GM19328 (cell line): Measurements from ENCODE around the gene ZNF22.

Experiments used
- ATAC-seq: cut with Tn5 transposase; IDR thresholded peaks from one replicate; pipeline ENCODE4 v1.9.1; 2021; ENCODE audit warnings: mild to moderate bottlenecking, moderate library complexity; ENCODE audit not compliant: unreplicated experiment

ZNF22 gene

DNA sequence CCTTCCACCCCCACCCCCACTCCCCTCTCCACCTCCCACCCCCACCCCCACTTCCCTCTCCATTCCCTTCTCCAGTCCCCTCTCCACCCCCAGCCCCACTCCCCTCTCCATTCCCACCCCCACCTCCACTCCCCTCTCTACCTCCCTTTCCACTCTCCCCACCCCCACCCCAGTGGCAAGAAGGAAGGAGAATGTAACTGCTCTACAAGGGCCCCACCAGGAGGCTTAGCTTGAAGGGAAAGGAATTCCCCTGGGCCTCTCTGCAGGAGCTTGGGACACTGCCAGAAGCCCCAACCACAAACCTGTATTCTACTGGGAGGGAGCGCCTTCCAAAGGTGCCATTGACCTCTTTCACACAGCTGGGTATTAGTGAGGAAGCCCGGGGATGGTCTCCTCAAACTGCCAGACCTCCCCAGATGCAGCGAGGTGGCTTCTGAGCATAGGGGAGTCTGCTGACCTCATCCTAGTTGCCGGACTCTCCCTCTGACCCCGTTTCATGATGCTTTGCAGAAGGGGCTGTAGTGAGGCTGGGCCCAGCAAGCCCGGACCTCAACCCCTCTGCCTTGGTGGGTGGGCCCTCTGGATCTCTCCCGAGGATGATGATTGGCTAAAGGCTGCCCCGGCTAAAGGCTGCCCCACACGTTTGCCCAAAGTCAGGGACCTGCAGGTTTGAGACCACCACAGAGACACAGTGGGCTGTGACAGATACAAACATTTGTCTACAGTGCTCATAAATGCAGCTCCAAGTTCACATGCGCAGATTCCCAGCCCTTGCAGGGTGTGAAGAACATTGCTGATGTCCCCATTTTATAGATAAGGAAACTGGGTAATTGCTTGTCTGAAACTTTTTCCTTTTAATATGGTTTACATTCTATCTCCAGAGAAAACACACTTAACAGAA lies 25.0 kb upstream of the ZNF22 start:
- ATAC-seq = no peak

DNA sequence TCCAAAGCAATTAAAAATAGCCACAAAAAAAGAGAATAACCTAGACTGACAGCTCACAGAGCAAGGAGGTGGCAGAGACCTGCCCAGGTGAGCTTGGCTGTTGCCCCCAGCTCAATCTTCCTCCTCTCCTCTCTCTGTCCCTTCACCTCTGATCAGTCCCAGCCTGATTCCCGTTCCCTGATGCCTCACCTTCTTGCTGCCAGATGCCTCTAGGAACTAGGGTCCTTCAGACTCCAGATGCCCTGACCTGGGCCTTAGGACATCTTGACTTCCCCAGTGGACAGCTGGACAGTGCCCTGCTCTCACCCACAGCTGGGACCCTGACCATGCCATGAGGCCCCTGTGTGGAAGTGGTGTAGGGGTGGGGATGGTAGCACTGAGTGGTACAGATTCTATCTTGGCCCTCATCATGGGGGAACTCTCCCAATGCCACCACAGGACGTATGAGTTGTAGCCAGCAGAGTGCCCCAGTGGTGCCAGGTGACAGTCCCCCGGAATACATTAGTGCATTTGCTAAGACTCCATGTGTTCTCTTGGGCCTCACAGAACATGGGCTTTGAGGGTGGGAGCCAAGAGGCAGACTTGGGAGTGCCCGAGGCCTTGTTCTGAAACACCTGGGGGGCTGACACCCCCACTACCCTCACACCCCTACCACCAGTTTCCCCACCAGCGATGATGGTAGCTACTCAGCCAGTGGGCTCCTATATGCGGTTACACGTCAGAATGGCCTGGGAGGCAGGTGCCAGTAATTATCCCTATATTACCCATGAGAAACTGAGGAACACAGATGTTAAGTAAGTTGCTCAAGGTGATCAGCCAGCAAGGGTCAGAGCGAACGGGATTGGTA lies 24.1 kb upstream of the ZNF22 start:
- ATAC-seq = no peak

DNA sequence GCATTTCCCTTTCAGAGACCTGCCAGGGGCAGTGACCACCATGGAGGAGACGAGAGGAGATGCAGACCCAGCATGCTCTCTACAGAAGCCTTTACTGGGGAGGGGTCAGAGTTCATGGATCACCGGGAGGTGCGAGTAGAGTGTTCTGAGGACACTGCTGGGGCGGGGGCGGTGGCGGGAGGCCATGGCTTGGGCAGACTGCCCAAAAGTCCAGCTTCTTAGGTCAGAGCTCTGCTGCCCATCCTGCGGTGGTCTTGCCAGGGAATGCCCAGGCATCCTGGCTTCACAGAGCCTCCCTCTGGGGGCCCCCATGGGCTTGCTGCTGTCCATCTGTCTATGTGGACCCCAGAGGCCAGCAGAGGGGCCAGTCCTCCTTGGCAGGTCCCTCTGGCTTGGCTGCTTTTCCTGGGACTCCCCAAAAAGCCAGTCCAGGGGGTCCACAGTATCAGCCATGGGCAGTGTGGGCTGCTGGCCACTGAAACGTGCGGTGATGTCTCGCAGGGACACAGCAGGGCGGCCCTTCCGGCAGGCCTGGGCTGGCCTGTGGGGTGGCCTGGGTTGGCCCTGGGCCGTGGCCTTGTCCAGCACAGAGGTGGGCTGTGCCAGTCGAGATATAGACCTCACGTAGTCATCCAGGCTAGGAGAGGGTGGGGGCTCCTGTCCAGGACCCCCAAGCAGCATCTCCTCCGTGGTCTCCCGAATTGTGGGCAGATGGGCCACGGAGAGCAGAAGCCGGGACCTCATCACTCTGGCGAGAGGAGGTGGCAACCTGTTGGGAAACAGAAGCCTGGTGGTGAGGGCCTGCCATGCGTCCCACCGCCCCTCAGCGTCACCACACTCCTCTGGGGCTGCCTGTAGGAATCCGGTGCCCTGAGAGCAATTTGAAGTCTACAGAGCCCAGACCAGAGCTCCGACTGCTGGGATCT lies 23.2 kb upstream of the ZNF22 start:
- no peak for ATAC-seq

DNA sequence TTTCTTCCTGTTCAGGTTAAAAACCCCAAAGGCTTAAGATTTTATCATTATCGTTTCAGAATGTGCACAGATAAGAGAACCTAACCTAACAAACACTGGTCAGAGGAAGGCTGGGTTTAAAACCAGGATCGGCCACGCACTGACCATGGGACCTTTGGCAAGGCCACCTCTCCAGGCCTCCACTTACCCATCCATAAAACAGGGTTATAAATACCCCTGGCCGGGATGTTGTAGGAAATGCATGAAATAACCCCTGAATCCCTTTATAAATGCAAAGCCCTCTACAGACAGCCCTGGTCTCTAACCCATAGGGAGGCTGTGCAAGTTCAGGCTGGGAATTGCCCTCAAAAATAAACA lies 22.5 kb upstream of the ZNF22 start:
- ATAC-seq = no peak

DNA sequence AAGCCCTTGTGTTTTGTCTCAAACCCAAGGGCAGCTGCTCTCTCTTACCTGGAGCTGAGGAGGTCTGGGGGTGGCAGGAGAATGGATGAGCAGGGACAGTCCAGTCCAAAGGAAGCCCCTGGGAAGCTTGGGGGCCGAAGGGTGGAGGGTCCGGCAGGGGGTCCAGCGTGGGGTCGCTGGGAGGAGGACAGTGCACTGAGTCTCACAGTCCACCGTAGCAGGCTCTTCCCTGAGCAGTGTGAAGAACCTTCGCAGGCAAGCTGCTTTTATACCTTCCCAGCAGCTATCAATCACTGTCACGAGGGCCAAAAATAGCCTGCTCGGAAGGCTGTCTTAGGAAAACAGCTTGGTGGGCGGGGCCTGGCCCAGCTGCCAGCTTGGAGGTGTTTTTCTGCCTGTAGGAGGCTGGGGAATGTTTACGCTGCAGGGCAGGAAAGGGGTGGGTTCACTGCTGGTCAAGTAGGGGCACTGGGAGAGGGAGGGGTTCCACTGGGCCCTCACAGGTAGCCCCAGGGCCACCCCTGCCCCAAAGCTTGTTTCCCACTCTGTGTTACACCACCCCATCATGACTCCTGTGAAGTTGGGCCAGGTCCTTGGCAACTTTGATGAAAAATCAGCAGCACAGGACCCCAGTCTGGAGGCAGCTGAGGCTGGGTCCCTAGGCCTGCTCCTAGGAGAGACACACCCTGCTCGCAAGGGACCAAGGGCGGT lies 22.0 kb upstream of the ZNF22 start, which contains the start of gene DEPP1:
TSS of gene DEPP1 (minus strand) at position 240 of the 711 bp plus-strand sequence. CDS start 779 bp downstream, outside the sequence.
- no peak for ATAC-seq

DNA sequence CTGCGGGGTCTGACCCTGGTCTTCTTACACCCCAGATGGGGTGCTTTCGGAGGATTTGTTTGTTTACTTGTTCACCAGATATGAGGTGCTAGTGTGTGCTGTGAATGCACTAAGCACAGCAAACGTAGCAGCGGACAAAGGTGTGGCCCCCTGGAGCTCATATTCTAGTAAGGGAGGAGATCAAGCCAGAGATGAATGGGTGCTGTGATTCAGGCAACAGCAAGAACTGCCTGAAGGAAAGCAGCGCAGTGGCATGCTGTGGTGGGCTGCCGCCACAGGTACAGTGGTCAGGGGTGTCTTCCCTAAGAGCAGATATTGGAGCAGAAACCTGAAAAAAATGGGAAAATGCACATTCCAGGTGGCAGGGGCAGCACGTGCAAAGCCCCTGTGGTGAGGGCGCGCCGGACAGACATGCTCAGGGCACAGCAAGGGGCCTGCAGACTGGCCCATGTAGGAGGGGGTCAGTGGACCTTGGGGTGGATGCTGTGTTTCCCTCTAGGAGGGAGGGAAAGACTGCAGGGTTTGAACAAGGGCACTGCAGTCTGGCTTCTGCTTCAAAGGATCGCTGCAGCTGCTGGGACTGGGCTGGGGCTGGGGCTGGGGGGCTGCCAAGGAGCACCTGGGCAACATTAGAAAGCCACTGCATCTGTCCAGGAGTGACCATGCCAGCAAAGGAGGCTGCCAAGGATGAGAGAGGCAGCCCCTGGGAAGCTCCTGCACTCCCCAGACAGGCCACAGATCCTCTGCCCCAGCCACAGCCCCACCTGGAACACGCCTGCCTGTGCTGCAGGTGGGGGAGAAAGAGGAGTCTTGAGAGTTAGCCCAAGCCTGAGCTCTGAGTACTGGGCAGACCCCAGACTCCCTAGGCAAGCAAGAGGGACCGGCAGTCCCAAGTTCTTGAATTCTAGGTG lies 21.2 kb upstream of the ZNF22 start:
- ATAC-seq = no peak

DNA sequence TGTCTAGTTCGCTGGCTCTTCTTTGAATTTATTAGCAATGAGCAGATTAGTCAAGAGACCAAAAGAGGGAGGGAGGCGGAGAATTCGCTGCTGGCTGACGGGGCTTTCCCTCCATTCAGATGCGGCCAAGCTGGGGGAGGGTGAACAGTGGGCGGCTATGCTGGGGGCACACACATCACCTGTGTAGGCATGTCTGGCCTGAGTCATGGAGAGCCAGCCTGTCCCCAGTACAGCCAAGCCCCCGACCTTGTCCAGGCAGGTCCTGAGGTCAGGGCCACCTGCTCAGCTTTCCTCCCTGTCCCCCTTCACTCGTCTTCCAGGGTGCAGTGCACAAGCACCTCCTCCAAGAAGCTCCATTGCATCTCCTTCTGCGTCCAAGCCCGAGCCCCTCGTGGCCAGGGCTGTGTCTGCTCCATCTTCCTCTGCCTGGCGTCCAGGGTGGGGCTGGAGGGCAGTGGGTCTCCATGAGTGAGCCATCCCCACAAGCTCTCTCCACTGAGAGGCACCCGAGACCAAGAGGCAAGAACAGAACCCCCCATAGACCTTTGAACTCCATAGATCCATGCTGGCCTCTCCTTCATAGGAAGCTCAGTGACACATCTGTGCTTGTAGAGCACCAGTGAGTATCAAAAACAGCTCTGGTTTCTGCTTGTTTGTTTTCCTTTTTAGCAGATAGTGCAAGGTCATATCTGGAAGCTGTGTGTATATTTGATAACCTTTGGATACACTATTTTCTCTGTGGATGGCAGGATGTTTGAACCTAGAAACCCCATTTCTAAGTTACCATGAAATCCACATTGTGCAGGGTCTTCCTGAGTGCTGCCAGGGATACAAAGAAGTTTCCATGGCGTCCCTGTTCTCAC lies 20.2 kb upstream of the ZNF22 start:
- ATAC-seq = no peak

DNA sequence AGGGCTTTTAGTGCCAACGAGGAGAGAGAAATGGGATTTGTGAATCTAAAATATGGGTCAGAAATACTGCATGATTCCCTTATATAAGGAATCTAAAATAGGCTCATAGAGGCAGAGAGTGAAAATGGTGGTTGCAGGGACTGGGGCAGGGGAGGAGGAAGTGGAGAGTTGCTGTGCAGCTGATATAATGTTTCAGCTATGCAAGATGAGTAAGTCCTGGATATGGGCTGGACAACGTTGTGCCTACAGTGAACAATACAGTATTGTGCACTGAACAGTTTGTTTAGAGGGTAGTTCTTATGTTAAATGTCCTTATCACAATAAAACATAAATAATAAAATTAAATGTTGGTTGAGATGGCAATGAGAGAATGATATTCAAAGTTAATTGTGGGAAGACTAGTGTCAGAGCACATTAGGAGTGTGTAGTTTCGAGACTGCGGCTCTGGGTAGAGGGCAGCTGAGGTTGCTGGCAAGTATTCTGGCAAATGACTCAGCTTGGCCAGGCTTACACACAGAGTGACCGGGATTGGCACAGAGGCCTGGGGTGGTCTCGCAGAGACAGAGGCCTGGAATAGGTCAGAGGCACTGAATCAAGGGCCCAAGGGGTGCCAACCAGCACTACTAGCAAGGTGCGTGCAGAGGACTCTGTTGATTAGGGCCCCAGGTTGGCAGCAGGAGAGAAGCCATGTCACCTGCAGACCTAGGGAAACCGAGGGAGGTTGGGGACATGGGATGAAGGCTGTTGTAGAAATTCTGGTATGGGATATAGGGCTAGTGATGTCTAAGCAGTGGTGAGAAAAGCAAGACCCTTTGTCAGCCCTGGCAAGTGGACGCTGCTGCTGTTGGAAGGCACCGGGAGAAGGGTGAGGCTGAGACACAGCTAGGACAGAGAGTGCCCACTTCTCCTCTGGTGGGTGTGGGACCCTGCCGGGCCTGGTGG lies 19.3 kb upstream of the ZNF22 start:
- no peak for ATAC-seq

DNA sequence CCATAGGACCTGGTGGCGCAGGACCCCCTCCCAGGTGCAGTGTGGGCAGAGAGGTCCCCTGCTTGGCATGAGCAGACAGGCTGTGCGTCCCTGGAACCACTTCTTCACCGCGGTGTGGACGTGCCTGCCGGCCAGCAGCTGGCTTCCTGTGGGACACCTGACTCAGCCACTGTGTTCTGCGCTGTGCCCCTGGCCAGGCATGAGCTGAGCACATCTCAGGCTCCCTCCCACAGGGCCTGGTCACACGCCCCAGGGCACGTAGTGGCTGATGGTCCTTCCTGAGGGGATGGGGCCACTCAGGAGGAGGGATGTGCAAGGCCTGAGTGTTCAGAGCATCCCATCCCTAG lies 18.6 kb upstream of the ZNF22 start:
- ATAC-seq = no peak

DNA sequence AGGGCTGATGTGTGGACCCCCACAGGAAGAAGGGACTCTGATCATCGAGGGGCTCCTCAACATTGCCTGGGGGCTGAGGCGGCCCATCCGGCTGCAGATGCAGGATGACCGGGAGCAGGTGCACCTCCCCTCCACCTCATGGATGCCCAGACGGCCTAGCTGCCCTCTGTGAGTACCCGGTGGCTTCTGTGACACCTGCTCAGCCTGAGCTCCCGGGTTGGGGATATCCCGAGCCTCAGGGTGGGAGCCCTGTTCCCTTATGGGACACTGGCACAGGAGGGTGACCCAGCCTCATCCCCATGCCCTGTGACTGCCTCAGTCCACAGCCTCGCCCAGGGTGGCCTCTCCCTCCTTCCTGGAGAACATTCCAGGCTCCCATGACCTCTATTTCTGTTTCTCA lies 18.2 kb upstream of the ZNF22 start:
- no peak for ATAC-seq

DNA sequence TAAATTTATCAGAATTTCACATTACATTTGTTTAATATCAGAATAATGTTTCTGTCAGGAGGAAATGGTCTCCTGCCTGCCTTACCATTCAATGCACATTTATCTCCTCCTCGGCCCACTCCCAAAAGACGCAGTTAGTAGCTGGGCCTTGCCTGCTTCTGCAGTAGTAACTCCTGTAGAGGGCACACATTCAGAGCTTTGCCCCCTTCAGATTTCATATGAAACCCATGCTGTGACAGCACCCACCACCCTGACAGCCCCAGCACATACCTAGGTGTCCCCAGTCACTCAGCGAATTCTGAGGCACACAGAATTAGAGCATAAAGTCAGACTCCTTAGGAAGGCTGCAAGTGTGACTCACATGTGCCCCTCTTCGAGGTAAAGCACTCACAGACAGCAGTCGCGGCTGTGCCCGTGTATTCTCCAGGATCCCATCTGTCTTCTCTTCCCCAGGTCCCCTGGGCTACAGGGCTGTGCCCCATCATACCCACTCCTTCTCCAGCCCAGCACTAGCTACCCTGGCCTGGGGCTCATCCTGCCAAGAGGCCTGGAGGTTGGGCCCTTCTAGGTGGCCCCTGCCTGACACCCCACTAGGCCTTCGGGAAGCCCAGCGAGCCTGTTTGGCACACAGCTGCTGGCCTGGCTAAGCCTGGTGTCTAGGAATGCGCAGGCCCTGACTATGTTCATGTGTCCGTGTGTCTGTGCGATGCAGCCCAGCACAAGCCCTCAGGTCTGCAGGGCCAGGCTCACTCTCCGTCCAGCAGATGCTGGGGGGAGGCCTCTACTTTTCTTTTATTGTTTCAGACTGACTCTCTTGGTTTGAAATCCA lies 17.4 kb upstream of the ZNF22 start:
- no peak for ATAC-seq

DNA sequence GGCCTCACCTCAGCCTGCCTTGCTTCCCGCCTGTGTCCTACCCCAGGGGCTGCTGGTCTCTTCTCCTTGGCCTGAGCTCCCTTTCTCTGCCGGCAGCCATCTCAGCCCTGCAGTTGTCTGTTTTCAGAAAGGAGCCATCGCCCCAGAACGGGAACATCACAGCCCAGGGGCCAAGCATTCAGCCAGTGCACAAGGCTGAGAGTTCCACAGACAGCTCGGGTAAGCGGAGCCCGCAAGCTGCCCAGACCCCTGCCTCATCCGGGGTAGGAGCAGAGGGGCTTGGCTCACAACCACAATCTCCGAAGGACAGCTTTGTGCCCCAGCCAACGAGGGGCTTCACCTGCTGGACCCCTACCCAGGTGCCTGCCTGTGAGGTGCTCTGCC lies 16.8 kb upstream of the ZNF22 start:
- no peak for ATAC-seq

DNA sequence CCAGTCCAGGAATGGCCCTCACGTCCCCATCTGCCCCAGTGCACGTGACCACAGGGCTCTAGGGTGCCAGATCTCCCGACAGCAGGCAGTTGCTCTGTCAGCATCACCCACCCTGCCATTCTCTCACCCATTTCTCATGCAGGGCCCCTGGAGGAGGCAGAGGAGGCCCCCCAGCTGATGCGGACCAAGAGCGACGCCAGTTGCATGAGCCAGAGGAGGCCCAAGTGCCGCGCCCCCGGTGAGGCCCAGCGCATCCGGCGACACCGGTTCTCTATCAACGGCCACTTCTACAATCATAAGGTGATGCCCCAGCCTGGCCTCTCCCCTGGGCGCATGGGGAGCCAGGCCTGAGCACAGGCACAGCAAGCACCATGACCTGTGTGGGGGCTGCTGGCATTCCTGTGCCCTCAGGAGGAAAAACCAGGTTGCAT lies 16.0 kb upstream of the ZNF22 start:
- no peak for ATAC-seq

DNA sequence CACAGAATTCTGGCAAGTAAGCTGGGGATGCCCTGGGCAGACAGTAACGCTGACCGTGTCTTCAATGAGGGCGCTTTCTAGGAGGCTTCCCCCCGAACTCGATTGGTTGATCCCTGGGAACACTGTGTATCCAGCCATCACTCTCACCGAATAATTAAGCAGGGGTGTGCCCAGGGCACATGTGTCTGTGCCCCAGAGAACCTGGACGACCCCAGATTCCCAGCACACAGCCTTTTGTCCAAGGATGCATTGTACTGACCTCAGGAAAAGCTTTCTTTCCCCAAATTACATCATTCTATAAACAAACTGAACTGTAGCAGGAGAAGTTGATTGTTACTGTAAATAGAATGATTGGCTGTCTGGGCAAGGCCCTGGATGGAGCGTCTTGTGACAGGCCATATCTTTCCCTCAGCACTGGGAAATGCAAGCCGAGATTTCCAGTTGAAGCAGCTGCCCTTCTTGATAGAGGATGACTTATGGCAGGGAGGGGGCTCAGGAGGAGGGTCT lies 15.5 kb upstream of the ZNF22 start:
- no peak for ATAC-seq

DNA sequence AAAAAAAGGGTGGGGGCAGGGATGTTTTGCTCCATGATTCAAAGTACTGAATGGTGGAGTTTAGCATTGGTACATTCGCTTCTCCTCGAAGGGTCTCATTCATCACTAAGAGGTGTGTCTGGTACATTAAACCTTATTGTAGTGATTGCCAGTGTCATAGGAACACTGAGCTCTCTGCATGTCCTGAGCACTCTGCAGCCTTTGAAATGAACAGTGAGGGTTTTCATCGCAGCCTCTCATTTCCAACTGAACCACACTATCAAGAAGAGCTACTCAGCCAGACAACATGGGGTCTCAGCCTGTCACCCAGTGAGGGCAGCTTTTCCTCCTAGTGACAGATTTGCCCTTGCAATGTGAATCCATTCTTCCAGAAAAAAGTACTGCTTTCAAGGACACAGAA lies 14.5 kb upstream of the ZNF22 start:
- no peak for ATAC-seq

DNA sequence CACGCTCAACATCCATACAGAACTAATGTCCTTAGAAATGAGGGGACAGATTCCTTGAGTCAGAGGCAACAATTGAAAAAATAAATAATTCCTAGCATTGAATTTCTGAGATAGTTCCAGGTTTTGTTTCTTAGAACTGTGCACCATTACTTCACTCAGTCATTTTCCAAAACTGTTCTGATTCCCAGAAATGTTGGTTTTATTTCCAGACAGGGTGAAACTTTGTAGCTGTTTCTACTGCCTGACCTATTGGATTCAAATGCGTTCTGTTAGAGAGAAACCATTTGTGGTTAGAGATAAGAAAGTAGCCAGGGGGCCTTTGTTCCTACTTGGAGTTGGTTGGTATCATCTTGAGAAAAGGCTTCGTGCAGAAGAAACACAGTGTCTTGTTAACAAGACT lies 14.1 kb upstream of the ZNF22 start:
- no peak for ATAC-seq
